GM18520 (cell line): ENCODE results near the gene ANGPT4.

Source experiments
- ATAC-seq: cut with Tn5 transposase; IDR thresholded peaks from one replicate; pipeline ENCODE4 v1.9.1; 2021; ENCODE audit not compliant: unreplicated experiment

Gene ANGPT4

DNA sequence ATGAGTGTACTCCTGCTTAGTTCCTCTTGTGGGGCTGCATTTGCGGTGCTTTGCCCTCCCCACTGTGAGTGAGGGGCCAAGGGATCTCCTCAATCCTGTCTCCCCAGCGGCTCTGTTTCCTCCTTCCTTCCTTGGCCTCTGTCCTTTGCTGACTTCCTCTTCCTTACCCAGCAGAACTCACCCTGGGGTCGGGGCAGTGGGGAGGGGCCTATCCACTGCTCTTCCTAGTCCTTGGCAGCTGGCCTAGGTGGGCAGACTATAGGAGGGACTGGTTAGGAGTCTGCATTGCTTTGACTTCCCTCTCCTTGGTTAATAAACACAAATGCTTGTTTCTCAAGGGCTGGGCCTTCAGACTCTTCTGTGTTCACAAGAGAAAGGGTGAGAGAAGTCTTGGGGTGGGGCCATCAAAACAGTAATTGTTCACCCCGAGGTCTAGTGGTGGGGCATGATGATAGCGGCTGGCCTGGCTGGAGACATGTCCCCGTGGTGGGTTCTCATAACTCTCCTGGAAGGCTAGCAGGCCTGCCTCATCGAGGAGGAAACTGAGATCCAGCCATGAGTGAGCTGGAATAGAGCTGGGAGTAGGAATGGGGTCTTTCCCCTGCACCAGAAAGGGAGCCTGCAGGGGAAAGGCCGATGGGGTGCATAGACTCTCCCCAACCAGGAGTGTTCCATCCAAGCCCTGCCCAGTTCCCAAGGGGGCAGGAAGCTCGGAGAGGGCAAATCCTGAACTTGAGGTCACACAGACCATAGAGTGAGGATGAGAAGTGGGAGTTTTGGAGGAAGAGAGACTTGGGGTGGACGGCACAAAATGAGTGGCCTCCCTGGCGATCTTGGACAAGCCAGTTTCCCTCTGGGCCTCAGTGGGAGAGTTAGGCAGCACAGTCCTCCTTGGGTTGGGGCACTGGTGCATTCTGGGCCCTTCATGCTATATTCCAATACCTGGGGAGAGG is 69.9 kb downstream of the ANGPT4 start:
- ATAC-seq = no peak

DNA sequence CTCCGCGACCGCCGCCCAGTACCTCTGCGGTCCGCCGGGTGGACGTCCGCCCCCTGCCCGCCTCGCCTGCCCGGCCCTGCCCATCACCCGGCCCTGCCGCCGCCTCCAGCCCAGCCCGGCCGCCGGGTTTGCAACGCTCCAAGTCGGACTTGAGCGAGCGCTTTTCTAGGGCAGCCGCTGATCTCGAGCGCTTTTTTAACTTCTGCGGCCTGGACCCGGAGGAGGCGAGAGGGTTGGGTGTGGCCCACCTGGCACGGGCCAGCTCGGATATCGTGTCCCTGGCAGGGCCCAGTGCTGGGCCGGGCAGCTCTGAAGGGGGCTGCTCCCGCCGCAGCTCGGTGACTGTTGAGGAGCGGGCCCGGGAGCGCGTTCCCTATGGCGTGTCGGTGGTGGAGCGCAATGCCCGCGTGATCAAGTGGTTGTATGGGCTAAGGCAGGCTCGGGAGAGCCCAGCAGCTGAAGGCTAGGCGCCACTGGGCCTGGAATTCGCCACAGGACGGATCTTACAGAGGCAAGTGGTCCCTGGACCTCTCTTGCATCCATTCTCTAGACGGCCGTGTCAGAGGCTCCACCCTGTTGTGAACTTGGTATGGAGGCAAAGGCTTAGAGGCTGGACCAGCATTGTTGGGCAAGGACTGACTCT is 70.8 kb downstream of the ANGPT4 start:
- ATAC-seq = no peak

DNA sequence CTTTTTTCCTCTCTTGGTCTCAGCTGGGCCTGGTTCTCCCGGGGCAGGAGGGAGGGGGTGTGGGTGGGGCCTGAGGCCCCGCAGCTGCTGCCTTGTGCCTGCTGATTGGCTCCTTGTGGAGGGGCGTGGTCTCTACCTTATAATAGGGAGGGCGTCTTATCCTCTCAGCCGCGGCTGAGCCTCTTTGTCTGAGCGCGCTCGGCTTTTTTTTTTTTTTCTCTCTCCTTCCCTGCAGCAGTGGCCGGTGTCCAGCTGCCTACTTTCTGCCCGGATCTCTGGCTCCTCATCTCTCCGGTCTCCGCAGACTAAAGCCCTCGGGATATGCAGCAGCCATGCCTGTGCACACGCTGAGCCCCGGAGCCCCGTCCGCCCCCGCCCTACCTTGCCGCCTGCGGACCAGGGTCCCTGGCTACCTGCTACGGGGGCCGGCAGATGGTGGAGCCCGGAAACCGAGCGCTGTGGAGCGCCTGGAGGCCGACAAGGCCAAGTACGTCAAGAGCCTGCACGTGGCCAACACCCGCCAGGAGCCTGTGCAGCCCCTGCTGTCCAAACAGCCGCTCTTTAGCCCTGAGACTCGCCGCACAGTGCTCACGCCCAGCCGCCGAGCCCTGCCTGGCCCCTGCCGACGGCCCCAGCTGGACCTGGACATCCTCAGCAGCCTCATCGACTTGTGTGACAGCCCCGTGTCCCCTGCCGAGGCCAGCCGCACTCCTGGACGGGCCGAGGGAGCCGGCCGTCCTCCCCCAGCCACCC is 71.5 kb downstream of the ANGPT4 start:
- ATAC-seq = peak; percentile 86

DNA sequence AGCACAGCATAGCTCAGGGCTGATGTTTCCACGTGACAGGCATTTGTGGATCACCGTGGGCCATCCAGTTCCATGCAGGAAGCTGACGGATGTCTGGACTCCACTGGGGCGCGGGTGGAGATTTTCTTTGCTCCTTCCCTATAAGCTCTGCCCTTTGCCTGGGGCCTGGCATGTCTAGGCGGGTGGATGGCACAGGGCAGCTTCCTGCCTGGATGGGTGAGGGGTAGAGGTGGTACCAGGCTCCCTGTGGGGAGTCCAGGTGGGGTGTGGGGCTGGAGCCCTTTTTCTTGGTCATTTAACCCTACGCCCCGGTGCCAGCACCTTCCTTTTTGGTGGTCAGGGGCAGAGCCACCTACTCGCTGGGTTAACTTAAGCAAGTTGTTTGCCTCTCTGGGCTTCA is 72.2 kb downstream of the ANGPT4 start:
- ATAC-seq = no peak

GRCh38 chr20:842547-842940 is 73.6 kb downstream of the ANGPT4 start:
- no peak for ATAC-seq

DNA sequence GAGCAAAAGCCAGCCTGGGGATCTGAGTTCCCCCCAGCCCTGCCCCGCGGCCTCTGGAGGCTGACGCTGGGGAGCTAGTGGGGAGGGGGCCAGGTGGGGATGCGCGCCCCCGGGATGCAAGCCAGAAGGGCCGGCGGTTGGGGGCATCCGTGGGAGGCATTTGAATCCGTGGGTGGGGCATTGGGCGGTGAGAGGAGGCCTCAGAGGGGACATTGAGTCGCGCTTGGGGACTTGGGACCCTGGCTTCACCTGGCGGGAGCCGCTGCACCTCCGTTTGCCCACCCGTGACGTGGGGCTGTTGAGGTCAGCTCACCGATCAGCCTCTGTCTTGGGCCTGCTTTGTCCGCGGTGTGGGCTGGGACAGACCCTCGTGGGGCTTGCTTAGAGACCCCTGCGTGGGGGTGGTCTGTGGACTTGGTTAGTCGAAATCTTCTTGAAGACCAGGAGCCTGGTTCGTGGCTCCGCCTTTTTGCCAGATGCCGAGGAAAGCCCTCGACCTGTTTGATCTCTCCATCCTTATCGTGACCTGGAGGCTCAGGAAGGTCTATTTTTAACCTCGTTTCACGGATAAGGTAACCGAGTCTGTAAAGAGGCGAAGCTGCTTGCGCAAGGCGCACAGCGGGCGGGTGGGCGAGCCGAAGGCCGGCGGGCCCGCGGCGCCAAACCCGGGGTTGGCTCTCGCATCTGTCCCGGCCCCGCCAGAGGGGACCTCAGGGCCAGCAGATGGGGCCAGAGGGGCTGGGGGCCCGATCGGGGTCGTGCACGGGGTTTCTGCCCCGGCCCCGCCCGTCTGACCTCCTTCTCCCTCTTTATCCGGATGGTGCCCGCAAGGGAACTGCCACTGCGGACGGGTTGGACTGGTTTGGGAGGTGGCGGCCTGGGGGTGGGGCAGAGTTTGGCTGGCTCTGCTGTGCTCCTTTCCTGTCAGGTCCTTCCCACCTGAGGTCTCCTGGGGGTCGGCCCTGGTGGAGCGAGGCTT is 74.3 kb downstream of the ANGPT4 start:
- ATAC-seq = no peak

DNA sequence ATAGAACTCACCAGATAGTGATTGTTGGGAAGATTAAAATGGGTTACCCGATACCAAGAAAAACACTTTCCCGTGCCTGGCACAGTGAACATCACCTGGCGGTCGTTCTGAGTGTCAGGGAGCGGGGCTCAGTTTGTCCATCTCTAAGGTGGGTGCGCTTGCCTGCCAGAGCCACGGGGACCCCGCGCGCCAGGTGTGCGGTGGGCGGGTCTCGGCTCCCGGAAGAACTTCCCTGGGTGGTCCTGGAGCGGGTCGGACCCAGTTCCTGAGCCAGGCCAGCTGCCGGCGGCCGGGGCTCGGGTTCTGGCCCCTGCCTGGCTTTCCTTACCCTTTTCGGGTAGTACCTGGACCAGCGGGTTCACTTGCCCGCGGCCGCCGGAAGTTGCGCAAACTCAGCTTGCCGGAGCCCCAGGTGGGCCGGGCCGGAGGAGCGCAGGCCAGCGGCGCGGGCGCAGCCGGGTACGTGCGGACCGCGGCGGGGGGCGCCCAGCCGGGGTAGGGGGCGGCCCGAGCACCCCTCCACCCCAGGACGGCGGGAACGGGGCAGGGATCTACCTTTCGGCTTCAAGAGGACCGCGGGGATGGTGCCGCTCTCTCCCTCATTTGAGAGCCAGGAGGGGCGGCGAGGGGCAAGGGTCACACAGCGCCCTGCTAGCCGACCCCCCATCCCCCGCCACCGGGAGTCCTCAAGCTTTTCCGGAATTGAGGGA is 75.1 kb downstream of the ANGPT4 start:
- ATAC-seq = no peak

GRCh38 chr20:840503-840857 is 75.7 kb downstream of the ANGPT4 start:
- ATAC-seq = no peak

DNA sequence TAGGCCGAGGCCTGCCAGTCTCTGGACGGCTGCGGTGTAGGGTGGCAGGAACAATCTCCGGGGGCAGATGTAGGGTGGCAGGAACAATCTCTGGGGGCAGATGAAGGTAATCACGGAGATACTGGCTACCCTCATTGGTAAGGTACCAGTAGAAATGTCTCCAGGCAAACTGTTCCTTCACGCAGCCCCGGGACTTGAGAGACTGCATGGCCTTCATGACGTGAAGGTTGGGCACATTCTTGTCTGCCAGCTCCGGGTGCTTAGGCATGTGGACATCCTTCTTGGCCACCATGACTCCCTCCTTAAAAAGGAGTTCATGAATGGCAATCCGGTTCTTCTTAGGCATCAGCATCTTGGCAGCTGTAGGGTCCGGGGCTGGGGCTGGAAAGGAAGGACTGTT is 76.5 kb downstream of the ANGPT4 start:
- no peak for ATAC-seq

DNA sequence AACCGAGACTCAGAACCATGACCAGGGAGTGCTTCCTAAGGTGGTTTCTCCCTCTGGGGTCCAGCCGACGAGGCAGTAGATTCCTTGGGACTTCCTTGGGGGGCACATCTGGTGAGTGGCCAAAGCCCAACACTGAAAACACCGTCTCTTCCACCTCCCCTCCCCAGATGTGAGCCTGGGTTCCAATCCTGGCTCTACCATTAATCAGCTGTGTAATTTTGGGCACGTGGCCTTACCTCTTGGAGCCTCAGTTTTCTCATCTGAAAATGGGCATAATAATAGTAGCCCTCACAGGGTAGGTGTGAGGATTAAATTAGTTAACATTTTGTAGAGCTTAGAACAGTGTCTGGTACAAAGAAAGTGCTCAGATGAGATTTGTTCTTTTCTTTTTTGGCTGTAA is 77.1 kb downstream of the ANGPT4 start:
- no peak for ATAC-seq

- no peak for ATAC-seq
These were observed 79.9 kb downstream of the ANGPT4 start for GRCh38 chr20:836190-836589.

DNA sequence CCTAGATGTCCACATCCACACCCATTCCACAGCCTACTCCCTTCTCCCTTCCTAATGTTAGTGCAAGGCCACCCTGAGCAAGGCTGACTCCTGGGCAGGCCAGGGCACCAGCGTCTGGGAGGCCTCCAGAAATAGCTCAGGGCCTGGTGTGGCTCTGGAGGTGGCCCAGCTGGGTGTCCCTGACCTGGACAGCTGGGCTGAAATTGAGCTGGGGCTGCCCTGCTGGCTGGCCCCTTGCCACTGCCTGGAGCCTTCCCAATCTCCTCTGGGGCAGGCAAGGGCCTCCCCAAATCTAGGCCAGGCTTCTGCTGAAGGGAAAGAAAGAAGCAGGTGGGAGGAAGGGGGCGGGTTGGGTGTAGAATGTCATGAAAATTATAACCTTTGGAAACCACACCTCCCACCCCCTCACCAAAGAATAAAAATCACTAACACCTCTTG is 80.5 kb downstream of the ANGPT4 start:
- no peak for ATAC-seq

DNA sequence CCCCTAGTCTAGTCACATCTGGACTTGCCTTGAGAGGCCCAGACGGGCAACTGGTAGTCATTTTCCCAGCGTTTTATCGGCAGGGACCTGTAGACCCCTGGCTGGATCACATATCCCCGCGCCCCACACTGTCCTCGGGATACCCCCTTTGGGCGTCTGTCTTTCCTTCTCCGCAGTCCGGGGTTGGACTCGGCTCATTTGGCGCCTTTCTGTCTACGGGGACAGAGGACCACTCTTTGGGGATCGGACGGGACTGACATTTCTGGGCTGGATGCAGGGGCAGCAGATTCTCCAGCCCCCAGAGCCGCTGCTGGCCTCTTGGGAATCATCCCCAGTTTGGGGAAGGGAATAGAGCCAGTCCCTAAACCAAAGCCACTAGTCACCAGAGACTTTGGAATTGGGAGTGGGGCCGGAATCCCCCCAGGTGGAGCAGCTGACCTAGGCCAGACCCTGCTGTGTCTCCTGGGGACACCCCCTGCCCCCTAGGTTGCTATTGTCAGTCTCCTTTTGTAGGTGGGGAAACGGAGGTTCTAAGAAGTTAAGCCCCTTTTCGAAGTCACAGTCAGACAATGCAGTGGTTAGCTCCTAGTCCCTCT is 81.9 kb downstream of the ANGPT4 start:
- no peak for ATAC-seq

DNA sequence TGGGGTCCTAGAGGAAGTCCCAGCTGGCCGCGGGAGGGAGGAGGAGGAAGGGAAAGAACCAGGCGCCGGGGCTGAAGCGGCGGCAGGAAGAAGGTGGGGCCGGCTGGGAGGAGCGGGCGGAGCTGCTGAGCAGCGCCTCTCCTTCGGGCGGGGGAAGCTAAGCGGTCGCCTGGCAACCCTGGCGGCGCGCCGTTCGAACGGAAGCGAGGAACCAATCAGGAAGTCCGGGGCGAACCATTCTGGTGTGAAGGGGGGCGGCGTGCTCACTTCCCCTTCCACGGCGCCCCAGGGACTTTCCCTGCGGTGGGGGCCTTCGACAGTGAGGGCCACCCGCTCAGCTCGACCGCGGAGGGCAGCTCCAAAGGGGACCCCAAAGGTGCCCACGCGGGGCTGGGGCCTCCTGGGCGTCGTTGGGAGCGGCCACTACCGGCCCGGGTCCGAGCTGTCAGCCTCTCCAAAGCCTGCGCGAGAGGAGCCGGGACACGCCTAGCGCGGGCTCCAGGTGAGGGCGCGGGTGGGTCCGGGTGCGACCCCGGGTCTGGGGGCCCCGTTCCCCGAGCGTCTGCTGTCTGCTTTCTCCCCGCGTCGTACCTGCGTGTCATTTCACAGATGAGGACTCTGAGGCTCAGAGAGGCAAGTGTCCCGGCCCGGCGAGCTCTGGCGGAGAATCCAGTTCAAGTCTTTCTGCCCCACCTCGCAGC is 82.5 kb downstream of the ANGPT4 start, which contains the start of gene FAM110A:
Gene FAM110A, plus strand, starts transcription at position 266 of the 701 bp plus-strand sequence. CDS start 11,090 bp downstream, outside the sequence.
- ATAC-seq = peak; percentile 91

DNA sequence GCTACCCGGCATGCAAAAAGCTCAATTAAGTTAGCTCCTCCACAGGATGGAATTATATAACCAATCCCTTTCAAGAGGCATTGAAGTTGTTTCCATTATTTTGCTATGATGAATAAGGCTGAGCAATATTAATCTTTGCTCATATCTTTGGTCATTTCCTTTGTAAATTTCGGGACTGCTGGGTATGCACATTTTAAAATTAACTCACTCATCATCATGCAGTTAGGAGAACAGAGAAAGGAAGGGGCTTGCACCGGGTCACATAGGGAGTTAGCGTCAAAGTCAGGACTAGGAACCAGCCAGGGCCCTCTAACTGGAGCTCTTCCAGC is 83.0 kb downstream of the ANGPT4 start:
- no peak for ATAC-seq

GRCh38 chr20:831956-832355 is 84.2 kb downstream of the ANGPT4 start:
- no peak for ATAC-seq

DNA sequence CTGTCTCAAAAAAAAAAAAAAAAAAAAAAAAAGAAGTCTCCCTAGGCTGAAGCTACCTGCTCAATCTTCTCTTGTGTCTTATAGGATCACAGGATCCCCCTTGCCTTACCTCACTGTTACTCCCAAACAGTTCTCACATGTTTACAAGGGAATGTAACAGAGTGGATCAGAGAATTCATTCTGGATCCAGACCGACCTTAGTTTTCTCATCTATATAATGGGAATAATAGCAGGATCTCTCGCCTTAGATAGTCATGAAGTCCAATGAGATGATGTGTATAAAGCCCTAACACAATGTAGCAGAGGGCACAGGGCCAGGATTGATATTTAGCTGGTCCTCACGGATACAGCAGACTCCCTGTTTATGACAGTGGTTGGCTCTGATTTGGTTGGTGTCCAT is 84.9 kb downstream of the ANGPT4 start:
- no peak for ATAC-seq

DNA sequence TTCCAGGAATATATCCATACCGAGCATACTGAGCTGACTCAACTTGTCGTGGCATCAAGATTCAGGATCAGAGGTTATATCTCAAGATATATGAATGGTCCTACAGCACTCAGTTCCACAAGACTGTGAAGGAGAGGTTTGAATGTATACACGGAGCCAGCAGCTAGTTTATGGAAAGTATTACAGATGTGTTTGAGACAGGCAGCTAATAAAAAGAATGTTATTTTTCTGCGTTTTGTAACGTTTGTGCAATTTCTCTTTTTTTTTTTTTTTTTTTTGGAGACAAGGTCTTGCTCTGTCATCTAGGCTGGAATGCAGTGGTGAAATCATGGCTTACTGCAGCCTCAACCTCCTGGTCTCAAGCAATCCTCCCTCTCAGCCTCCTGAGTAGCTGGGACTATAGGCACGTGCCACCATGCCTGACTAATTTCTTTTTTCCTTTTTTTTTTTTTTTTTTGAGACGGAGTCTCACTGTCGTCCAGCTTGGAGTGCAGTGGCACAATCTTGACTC is 86.1 kb downstream of the ANGPT4 start:
- ATAC-seq = no peak

DNA sequence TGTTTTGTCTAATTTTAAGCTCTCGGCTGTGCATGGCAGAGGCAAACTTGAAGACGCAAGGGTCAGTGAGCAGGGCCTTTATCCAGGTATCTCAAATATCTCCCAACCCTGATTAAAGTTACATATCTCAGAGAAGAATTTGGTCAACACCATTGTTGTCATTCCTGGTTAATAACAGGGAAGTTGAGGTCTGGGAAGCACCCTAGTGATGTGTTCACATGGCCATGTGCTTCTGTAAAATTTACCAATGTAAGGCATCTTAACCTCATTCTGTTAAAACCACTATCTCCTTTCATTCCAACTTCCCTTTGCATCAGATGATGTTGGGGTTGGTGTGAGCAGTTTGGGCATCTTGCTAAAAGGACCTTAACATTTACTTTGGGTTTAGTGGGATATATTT is 86.6 kb downstream of the ANGPT4 start:
- no peak for ATAC-seq
